ENCODE data around the gene SLC25A21.
"Not testable (repeated sequence)": the region's sequence is repeated elsewhere in the genome, so short reads cannot be mapped to it uniquely, and the experiment has no call there.

Gene SLC25A21

GRCh38 chr14:37083599-37083998, 88.8 kb downstream of the SLC25A21 start:
- DNase-seq: no peak

- no peak for DNase-seq
Measured at GRCh38 chr14:37082449-37082848, 90.0 kb downstream of the SLC25A21 start.

- no peak for DNase-seq
Measured at GRCh38 chr14:37081856-37082255, 90.5 kb downstream of the SLC25A21 start.

DNA sequence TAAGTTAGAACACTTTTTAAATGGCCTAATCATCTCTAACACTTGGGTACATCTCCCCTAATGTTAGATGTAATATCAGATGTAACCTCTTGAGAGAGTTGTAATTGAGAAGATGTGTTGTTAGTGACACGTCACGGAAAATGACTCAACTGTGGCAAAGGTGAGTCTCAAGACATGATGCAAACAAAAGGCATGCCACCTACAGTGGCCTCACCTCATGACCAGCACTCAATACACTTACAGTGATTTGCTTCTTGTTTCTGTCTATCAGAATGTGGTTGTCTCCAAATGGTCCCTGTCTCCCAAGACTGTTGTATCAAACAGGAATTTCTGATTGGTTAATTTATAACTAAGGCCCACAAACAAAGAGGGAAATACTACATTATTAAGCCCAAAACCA, 91.2 kb downstream of the SLC25A21 start:
- DNase-seq: no peak

- DNase-seq: no peak
Measured at GRCh38 chr14:37078131-37078530, 94.3 kb downstream of the SLC25A21 start.

DNA sequence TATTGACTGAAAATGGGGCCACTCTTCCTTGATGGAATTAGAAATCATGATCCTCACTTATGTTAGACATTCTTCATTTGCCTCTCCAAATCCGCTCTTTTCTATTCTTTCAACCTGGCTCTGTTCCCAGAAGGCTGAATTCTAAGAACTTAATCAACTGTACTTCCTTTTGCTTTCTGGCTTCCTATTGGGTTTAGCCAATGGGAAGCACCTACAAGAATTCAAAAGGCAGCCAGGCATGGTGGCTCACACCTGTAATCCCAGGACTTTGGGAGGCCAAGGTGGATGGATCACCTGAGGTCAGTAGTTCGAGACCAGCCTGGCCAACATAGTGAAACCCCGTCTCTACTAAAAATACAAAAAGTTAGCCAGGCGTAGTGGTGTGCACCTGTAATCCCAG, 98.1 kb downstream of the SLC25A21 start:
- DNase-seq: not testable (repeated sequence)

- no peak for DNase-seq
Measured at GRCh38 chr14:37063467-37064240, 108.8 kb downstream of the SLC25A21 start.

DNA sequence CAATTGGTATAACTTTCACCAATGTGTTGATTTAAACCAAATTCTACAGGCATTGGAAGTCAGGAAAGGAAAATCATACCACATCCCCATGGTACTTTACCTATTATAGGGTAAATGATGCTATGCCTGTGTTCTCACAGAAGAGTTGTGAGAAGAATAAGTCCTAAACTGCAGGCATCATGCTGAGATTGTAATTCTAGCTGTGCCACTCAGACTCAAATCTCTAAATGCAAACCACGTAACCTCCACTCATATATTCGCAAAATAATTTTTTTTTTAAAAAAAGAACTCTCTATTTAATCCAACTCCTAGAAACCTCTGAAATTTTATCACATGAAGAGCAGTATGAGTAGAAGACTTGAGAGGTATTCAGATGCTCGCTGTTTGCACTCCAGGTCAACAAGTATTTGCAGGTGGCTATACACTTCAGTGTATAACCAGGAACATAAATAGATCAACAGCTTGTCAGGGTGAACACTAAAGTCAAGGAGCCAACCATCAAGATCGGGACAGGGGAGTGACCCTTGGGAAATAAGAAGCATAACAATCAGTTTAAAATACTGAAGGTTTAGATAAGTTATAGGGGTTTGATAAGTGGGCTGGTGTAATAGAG, 110.1 kb downstream of the SLC25A21 start:
- DNase-seq: no peak

DNA sequence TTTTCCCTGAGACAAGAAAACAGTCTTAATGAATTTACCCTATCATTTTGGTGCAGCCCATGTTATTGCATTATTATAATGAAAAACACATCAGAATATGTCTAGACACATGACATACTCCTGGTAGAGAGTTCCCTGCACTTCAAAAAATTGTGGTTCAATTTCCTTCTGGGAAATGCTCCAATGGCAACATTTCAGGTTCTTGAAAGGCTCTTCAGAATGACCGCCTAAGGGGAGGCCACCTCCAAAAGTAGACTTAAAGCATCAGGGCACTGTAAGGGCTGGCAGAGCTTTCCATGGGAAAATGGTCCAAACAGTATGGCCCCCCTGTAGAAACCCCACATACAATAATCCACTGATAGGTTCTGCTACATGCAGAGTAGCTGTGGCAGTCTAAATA, 110.7 kb downstream of the SLC25A21 start:
- no peak for DNase-seq

- DNase-seq: no peak
Measured at GRCh38 chr14:37060496-37061260, 111.7 kb downstream of the SLC25A21 start.

GRCh38 chr14:37057776-37058175, 114.6 kb downstream of the SLC25A21 start:
- DNase-seq: no peak

DNA sequence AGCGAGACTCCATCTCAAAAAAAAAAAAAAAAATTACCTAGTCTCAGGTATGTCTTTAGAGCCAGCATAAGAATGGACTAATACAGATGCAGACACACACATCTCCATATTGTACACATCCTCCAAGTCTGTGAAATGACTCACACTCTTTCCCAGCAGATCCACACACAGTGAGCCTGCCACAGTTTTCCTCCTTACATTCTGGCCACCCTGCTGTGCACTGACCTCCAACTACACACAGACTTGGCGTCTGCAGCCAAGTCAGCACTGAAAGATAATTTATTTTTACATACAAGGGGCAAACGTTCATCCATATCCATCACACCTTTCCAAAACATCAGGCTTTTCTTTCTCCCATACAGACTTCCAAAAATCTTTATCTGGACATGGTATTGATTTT, 115.9 kb downstream of the SLC25A21 start:
- DNase-seq: no peak

GRCh38 chr14:37054869-37055268, 117.5 kb downstream of the SLC25A21 start:
- no peak for DNase-seq

GRCh38 chr14:37054144-37054543, 118.3 kb downstream of the SLC25A21 start:
- DNase-seq: no peak

- no peak for DNase-seq
Measured at GRCh38 chr14:37051680-37052079, 120.7 kb downstream of the SLC25A21 start.

DNA sequence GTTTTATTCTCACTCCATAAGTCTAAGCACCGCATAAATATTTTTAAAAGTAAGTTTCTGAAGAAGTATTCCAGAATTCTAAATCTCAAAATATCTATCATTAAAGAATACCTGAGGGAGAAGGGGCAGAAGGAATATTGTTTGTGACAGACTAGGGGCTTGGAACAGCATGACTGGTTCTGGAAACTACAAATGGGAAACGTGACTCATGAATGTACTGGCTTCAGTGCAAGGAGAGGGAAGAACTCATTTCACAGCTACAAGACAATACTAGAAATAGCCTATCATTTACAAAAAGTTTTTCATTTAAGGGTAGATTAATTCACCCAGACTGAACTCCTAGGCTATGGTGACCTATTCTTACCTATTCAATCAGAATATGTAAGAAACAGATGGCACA, 121.3 kb downstream of the SLC25A21 start:
- DNase-seq: no peak

- no peak for DNase-seq
Measured at GRCh38 chr14:37048666-37049071, 123.7 kb downstream of the SLC25A21 start.

DNA sequence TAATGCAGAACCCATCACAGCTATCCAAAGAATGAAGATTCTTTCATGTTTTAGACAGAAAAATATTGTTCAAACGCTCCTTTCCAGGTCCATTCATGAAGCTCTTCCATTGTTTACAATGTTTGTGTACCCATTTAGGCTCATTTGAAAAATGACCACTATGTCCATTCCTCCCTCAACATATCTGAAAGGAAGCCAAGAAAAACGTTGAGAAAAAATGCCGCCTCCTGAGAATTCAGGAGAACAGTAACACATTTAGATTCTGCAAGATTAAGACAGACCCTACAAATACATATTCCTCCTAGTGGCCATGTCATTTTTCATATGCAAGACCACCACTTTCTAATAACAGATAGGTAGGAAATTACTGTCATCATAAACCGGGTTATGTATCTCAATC, 124.4 kb downstream of the SLC25A21 start:
- no peak for DNase-seq

DNA sequence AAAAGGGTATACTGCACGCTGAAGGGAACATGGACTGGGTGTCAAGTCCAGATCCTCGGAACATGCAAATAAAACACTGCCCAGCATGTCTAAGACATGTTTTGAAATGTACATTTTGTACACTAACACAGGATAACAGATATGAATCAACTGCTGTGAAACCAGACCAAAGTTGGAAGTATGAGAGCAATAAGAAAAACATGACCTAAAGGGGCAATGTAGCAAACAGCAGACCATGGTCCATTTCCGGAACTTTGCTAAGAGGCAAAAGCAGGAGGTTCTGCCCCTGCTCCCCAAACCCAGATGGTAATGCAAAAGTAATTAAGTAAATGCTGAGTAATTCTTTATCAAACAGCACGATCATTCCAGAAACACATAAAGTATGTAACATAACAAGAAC, 125.2 kb downstream of the SLC25A21 start:
- no peak for DNase-seq

DNA sequence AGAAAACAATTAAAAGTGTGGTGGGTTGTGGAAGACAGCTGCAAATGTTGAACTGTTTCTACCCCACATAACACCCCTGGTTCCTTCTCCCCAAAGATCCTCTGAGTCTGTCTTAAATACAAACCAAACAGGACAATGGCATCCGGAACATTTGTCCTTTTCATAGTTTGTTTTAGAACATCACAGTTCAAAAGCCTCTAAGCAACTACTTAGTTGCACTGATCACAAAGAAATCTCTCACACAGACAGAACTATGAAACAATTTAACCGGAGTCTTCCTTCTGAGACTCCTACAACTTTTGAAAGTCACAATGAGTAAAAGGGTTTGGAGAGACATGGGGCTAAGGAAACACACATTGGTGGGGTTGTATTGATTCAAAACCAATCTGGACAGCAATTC, 125.6 kb downstream of the SLC25A21 start:
- no peak for DNase-seq

DNA sequence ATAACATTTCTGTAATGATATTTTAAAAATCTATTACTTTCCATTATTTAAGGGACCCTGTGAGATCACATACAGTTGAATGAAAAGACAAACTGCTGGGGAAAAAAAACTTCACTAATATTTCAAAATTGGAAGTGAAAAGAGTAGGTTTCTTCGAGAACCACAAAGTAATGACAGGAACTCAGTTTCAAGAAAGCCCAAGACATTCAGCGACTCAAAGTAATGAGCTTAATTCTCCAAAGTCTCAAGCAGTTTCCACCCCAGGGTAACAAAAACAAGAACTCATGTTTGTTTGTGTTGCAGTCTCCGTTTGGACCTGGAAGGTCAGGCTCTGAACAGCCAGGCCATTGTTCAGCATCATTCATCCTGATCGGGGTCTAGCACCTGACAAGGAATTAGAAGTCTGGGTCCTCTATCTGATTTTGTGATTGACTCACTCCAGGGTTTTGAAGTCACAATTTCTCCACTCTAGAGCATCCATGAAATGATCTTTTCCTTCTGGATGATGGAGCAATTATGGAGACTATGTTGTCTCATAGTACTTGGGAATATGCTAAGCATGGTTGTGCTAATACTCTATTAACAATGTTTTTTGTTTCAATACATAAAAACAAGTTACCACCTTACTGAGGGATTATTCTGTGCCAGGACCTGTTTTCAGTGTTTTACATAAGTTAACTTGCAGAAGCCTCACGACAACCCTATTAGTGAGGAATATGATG, 126.9 kb downstream of the SLC25A21 start:
- no peak for DNase-seq

DNA sequence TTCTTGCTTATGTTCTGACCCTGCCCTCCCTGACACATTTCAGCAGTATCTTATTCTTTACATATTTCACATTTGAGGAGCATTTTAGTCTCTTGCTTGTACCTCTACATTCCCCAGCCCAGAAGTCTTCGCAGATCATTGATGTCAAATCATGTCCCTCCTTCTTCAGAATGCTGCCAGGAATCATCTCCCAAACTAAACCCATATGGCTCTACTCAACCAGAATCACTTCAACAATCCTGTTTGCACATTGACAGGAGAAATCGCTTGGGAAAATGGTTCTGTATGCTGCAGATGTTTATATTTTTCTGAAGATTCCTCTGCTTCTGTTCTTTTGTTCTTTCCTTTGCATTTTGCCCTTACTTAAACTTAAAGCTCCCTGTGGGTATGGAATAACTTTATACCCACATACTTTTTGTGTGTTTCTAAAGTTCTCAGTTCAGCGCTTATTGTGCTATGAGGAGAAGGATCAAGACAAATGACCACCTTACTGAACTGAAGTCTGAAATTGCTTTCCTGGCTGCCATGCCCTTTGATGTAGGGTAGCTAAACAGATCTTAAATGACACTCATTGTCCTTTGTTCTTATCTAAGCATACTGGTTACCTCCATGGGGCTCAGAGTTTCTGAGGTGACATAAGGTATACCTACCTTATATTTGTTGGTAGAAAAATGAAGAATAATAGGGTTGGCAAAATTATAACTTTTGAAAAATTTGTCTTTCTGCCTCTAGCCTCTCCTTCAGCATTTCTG, 134.6 kb downstream of the SLC25A21 start:
- DNase-seq: no peak

Measured in GDM1 (cell line).